NCI-H2196 treated with DMSO at 0.1 percent for 48 hours (cell line): Measurements from ENCODE around the gene GEMIN8.

Experiments used
- DNase-seq: peaks from one replicate; lab custom pipeline; 2025; ENCODE audit not compliant: unreplicated experiment; lab: John Stamatoyannopoulos, UW

Gene GEMIN8

DNA sequence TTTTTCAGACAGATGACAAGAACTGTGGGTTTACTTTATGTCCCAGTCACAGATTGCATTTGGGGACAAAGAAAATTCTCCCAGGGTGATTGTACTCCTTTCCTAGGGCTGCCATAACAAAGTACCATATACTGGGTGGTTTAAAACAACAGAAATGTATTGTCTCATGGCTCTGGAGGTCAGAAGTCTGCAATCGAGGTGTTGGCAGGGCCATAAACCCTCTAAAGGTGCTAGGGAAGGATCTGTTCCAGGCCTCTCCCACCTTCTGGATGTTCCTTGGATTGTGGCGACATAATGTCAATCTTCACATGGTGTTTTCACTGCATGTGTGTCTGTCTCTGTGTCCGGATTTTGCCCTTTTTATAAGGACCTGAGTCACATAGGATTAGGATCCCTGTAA, 12.3 kb downstream of the GEMIN8 start:
- no peak for DNase-seq

DNA sequence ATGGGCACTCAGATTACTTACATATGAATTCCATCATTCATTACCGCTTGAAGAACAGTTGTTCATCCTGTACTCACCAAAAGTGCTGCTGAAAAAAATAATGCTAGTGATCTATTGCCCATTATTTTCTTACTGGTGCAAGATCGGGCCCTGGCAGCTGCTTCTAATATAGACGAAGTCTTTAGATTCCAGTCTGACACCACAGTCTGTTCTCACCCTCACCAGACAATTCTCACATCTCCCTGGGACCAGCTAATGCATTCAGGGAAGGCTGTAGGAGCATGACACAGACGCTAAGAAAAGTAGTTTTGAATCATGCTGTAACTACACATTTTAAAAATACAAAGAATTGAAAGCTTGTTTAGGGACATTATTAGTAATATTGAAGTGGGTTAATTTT, 13.8 kb downstream of the GEMIN8 start:
- no peak for DNase-seq

- DNase-seq, result no peak
Measured at GRCh38 chrX:14015294-14015693, 14.4 kb downstream of the GEMIN8 start.

DNA sequence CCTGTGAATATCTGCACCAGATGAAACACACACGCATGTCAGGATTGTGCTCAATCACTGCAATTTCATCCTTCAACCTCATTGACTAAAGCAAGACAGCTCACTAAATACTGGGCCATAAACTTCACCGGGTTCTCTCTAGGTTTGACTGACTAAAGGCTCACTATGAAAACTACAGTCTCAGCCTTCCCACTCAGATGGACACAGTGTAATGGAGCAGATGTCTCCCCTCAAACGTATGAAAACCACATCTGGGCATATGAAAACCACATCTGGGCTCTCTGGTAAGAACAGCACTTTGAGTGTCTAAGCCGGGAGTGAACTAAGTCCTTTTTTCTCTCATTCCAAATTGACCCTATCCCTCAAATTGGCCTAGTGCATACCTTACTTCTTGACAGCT, 15.2 kb downstream of the GEMIN8 start:
- no peak for DNase-seq

- no peak for DNase-seq
Measured at GRCh38 chrX:14013054-14013453, 16.6 kb downstream of the GEMIN8 start.

- no peak for DNase-seq
Measured at GRCh38 chrX:14010566-14010965, 19.1 kb downstream of the GEMIN8 start.

- DNase-seq, result no peak
Measured at GRCh38 chrX:14006540-14006939, 23.2 kb downstream of the GEMIN8 start.

- DNase-seq, result no peak
Measured at GRCh38 chrX:14003876-14004425, 25.7 kb downstream of the GEMIN8 start.

DNA sequence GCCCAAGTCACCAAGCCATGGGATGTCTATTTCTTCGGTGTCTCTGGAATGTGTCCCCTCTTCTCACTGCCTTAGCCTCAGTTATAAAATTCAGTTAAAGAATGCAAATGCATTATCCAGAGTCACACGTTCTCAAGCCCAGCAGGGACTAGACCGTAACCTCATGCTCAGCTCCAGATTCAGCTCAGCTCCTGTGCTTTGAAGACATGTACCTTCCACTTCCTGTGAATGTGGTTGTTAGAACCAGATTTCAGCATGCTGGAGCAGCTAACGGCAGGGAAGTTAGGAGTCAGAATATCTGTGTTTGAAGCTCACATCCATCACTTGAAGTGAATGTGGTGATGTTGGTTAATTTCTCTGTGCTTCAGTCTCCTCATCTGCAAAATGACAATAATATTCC, 26.7 kb downstream of the GEMIN8 start:
- no peak for DNase-seq

GRCh38 chrX:13996650-13997049, 33.0 kb downstream of the GEMIN8 start:
- no peak for DNase-seq

DNA sequence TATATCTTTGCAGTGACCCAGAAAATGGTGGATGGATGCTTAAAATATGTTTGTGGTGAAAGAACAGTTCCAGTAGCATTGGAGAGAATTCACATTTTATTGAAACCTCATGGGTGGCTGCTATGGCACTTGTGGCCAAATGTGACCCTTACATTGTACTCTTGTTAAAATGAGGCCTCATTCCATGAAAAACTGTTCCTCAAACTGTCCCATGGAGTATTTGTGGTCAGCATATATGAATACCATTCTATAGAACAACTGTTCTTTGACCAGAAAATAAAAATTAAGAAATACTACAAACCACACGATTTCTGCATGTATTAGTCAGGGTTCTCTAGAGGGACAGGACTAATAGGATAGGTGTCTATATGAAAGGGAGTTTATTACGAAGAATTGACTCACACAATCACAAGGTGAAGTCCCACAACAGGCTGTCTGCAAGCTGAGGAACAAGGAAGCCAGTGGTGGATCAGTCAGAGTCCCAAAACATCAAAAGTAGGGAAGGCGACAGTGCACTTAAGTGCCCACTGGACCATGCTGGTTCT, 35.1 kb downstream of the GEMIN8 start:
- DNase-seq, result no peak

DNA sequence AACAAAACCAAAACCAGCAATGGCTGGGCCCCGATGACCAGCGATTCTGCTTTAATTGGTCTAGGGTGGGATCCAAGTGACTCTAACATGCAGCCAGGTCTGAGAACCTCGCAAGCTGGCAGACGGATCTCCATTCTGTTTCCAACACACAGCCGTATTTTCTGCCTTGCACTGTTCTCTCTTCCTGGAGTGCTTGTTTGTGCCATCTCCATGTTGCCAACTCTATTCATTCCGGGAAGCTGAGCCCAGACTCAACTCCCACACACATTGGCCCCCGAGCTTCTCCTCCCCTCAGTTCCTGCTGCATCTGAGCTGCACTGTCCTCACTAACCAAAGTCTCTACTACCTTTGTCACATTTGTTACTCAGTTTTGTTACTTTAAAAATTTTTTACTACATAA, 35.6 kb downstream of the GEMIN8 start:
- no peak for DNase-seq

GRCh38 chrX:13990126-13990800, 39.4 kb downstream of the GEMIN8 start:
- no peak for DNase-seq

DNA sequence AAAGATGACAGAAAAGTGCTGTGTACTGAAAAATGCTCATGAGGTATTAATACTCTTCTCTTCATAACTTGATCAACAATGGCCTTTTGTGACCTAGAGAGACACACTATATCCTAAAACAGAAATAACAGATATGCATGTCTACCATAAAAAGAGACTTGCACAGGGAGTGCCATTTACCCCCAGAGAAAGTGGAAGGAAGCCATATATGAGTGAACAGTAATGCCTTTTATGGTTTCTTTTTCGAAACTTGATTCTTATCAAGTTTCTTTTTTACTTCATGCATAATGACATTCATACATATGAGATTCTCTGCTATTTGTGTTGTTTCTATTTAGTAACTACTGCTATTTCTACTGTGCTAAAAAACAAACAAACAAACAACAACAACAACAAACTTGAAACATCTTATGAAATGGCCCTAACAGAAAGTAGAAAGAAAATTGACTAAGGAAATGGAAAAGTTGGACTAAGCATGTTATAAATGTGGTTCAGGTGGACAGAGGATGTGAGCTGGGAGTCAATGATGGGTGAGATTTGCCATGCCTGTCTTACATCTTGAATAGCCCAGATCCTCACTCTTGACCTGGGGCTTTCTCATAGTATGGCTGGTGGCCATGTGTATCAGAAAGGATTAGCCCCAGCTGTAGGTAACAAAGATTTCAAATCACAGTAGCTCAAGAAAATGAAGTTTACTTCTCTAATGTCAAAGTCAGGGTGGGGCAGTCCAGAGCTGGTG, 43.8 kb downstream of the GEMIN8 start:
- DNase-seq, result no peak

DNA sequence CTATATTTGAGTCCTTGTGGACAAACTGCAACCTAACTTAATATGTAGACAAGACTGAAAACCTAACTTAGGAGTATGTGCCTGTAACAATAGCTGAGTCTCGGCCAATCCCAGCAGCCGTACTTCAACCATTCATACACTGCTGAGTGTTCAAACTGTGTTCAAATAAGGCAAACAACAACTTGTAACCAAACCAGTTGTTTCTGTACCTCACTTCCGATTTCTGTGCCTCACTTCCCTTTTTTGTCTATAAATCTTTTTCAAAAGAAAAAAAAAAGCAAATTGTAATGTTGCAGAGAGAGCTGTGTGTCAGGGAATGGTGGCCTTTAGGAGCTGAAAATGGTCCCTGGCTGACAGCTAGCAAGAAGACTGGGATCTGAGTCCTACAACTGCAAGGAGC, 46.0 kb downstream of the GEMIN8 start:
- DNase-seq, result no peak

- DNase-seq, result no peak
Measured at GRCh38 chrX:13968198-13968597, 61.5 kb downstream of the GEMIN8 start.

DNA sequence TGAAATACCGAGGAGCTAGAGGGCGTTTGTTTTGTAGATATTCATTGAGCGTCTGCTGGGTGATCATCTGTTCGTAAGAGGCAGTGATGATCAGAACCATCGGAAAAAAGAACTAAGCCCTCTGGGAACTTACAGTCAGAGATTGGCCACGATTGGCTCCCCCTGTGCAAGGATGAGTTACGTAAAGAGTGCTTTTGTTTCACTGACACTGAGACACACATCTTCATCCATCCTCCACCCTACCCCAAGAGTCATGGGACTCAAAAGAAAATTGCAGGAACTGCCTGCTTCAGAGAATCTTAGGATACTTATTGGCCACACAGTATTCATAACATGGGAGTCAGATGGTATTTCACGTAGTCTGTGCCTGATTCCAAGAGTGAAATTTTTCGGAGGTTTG, 62.1 kb downstream of the GEMIN8 start:
- DNase-seq, result no peak

GRCh38 chrX:13966793-13967125, 62.9 kb downstream of the GEMIN8 start:
- DNase-seq, result no peak

DNA sequence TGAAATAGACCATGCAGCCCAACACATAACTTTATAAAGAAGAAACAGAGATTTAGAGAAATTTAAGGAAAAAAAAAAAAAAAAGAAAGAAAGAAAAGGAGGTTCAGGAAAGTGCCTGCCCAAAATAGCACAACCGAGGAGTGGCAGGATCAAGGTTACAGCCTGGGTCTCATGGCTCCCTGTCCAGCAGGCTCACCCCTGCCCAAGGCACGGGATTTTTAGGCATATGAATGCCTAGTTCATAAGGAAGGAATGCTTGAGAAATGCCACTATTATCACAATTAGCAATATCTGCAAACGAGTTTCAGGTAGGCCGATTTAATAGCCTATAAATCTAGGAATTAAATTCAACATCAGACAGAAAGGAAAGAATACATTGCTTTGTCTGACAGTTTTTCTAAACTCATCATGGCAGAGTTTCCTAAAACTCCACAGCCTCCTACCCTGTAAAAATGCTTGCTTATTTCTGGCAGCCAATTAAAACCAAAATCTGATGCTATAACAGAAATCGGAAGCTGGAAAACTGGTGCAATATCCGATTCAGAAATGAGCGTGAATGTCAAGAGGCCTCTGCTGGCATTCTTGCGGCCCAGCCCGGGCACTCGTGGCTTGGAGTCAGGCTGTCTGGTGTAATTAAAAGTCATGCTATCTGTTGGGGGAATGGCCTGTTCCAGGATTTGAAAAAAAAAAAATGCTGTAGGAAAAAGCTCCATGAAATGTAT, 63.5 kb downstream of the GEMIN8 start:
- DNase-seq, result no peak

GRCh38 chrX:13965531-13965930, 64.2 kb downstream of the GEMIN8 start:
- no peak for DNase-seq

DNA sequence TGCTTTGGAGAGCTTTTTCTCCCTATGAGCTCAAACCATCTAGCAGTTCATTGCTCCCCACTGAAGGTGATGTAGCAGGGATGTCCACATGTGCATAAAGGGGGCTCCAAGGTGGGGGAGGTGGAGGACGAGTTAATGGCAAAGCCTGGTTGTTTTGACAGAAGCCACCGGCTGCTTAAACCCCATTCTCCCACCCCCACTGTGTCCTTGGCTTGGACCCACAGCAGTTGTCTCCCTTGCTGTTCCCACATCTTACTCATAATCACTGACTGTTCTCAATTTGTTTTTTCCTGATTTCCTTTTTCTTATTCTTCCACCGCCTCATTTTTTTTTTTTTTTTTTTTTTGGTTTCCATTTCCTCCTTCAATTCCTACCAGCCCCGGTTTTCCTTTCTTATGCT, 72.7 kb downstream of the GEMIN8 start:
- no peak for DNase-seq
